HG03175 (cell line): Measurements from ENCODE around the gene HES2.
"Not testable (repeated sequence)": the region's sequence is repeated elsewhere in the genome, so short reads cannot be mapped to it uniquely, and the experiment has no call there.

Experiments used
- ATAC-seq: cut with Tn5 transposase; IDR thresholded peaks from one replicate; pipeline ENCODE4 v1.9.1; 2021; ENCODE audit warnings: mild to moderate bottlenecking, moderate library complexity; ENCODE audit not compliant: unreplicated experiment

The HES2 gene

GRCh38 chr1:6437012-6437700, 17.4 kb upstream of the HES2 start:
- ATAC-seq, result not testable (repeated sequence)

GRCh38 chr1:6436277-6436676, 16.6 kb upstream of the HES2 start:
- not testable (repeated sequence) for ATAC-seq

- no peak for ATAC-seq
These were observed 15.8 kb upstream of the HES2 start for GRCh38 chr1:6435547-6435946.

- ATAC-seq, result no peak
These were observed 15.4 kb upstream of the HES2 start for GRCh38 chr1:6435129-6435528.

- ATAC-seq, result no peak
These were observed 14.5 kb upstream of the HES2 start for GRCh38 chr1:6434186-6434585.

- not testable (repeated sequence) for ATAC-seq
These were observed 12.2 kb upstream of the HES2 start for GRCh38 chr1:6431645-6432579.

- ATAC-seq, result not testable (repeated sequence)
These were observed 10.1 kb upstream of the HES2 start for GRCh38 chr1:6429660-6430411.

- ATAC-seq, result not testable (repeated sequence)
These were observed 8.7 kb upstream of the HES2 start for GRCh38 chr1:6428453-6428852.

GRCh38 chr1:6427441-6428390, 8.0 kb upstream of the HES2 start:
- ATAC-seq, result no peak

- no peak for ATAC-seq
These were observed 7.2 kb upstream of the HES2 start for GRCh38 chr1:6426972-6427350.

GRCh38 chr1:6426277-6426971, 6.7 kb upstream of the HES2 start:
- ATAC-seq, result no peak

- no peak for ATAC-seq
These were observed 5.9 kb upstream of the HES2 start for GRCh38 chr1:6425658-6426057.

- ATAC-seq, result no peak
These were observed 5.2 kb upstream of the HES2 start, which contains the start of gene ESPN for GRCh38 chr1:6424619-6425593. ESPN (plus strand) TSS chr1:6424776; CDS start chr1:6424956, 180 bp downstream.

- ATAC-seq, result no peak
These were observed 4.4 kb upstream of the HES2 start for GRCh38 chr1:6424000-6424565.

GRCh38 chr1:6423321-6423999, 3.7 kb upstream of the HES2 start:
- no peak for ATAC-seq

GRCh38 chr1:6421266-6421665, 1.5 kb upstream of the HES2 start:
- no peak for ATAC-seq

- ATAC-seq, result no peak
These were observed 829 bp upstream of the HES2 start for GRCh38 chr1:6420454-6421042.
